Measurements from ENCODE around the gene SPACA4. TPM values are rescaled to one million over a fixed set of nuclear protein-coding genes. Genes with fewer than 3 reads are reported as not detected.

SPACA4 gene
- total and polyA plus RNA-seq, 4 donors, result not detected

- no peak for TF ChIP-seq REST (IDR thresholded peaks at IDR 0.05)
These were observed 38.5 kb downstream of the SPACA4 start (continued) for GRCh38 chr19:48644839-48645619.

- Histone ChIP-seq H3K9ac (ENCODE audit: low read depth in 1 of 2, low read length in 2 of 2) (peak overlapping the region; percentile 32 to 34), H3K9me3 (ENCODE audit: control insufficient read depth in 4 of 4, low read length in 3 of 4) (no peaks in the 10 kb centered on the region), H3K4me1 (ENCODE audit: control insufficient read depth in 4 of 4, insufficient read depth in 4 of 4, low read length in 3 of 4) (peaks cover 2 to 21% (median 12%) of the 10 kb centered on the region in 4 donors), H3K36me3 (ENCODE audit: control insufficient read depth in 4 of 4, insufficient read depth in 3 of 4, low read depth in 1 of 4, low read length in 3 of 4) (no peaks in the 10 kb centered on the region), H3K27me3 (ENCODE audit: control insufficient read depth in 4 of 4, insufficient read depth in 4 of 4, low read length in 3 of 4) (no peaks in the 10 kb centered on the region), H3K4me3 (ENCODE audit: low read depth in 1 of 3, low read length in 3 of 3) (no peak overlapping the region), H3K27ac (ENCODE audit: low read depth in 1 of 2, low read length in 2 of 2) (peak overlapping the region; percentile 64 to 82)
- no peak for TF ChIP-seq MAX (IDR thresholded peaks at IDR 0.05)
- no peak for TF ChIP-seq YY1 (IDR thresholded peaks at IDR 0.05)
- no peak for TF ChIP-seq NR2F2 (IDR thresholded peaks at IDR 0.05)
- no peak for TF ChIP-seq HNF4A (conservative IDR thresholded peaks at IDR 0.05)
- TF ChIP-seq FOXA1 (IDR thresholded peaks at IDR 0.05), result no peak
- no peak for DNase-seq (ENCODE audit: low spot score)
- WGBS, result 1% methylated on average over 6 of the region's 6 CpGs
These were observed 39.1 kb downstream of the SPACA4 start for GRCh38 chr19:48645620-48646000.

GRCh38 chr19:48646001-48646721 lies 39.6 kb downstream of the SPACA4 start, which contains the start of gene CA11:
Gene CA11 (minus strand): TSS chr19:48646187. CDS start chr19:48645632, 555 bp downstream.
- TF ChIP-seq RAD21 (IDR thresholded peaks at IDR 0.05) (peak; percentile 83 to 87), CTCF (IDR thresholded peaks at IDR 0.05; ENCODE audit: low read depth, low read length, missing input control) (peak; percentile 70), ZBTB33 (IDR thresholded peaks at IDR 0.05) (no peak)
- Histone ChIP-seq H3K4me1 (ENCODE audit: control insufficient read depth in 4 of 4, insufficient read depth in 4 of 4, low read length in 3 of 4) (peaks cover 2 to 21% (median 11%) of the 10 kb centered on the region in 4 donors), H3K27me3 (ENCODE audit: control insufficient read depth in 4 of 4, insufficient read depth in 4 of 4, low read length in 3 of 4) (no peaks in the 10 kb centered on the region), H3K27ac (ENCODE audit: low read depth in 1 of 2, low read length in 2 of 2) (peak within 1 kb of the TSS; percentile 64 to 82), H3K9me3 (ENCODE audit: control insufficient read depth in 4 of 4, low read length in 3 of 4) (no peaks in the 10 kb centered on the region), H3K36me3 (ENCODE audit: control insufficient read depth in 4 of 4, insufficient read depth in 3 of 4, low read depth in 1 of 4, low read length in 3 of 4) (no peaks in the 10 kb centered on the region), H3K9ac (ENCODE audit: low read depth in 1 of 2, low read length in 2 of 2) (peak within 1 kb of the TSS; percentile 32 to 34), H3K4me3 (ENCODE audit: low read depth in 1 of 3, low read length in 3 of 3) (peak within 1 kb of the TSS; percentile 8 to 35 (median 11))
- peak; percentile 78 for DNase-seq (ENCODE audit: low spot score)
- WGBS, result 2% methylated on average over 33 of the region's 33 CpGs

Data from liver (tissue), 9 donors.